Endothelial cell of umbilical vein (primary cell): ENCODE data around the gene PSMD5. TPM values are rescaled to one million over a fixed set of nuclear protein-coding genes. Genes with fewer than 3 reads are reported as not detected.

Experiments used
- BruUV-seq: library from RNA; stranded (reverse); fragments of 400-500 nt; replicated peaks from 2 replicates; lab custom pipeline; 2021; lab: Mats Ljungman, UMichigan
- CTCF ChIA-PET: fragments of 300-600, 350-600 bp; sonication (Branson Sonifier 250); formaldehyde crosslinking; loops from one replicate; lab custom pipeline; 2021; ENCODE audit warnings: antibody characterized with exemption, inconsistent platforms; lab: Charles Lee
- POLR2A ChIA-PET: fragments of 300-600, 350-600 bp; sonication (Branson Sonifier 250); formaldehyde crosslinking; loops from one replicate; lab custom pipeline; 2021; ENCODE audit warnings: antibody characterized with exemption, inconsistent platforms; lab: Charles Lee
- DNase-seq: peaks from one replicate; pipeline ENCODE4 v3.0.0-alpha.2; 2011; ENCODE audit warnings: low read depth, low spot score
- FAIRE-seq: peaks from 2 replicates; lab custom pipeline; 2011; peaks lifted over from hg19 to GRCh38; lab: Jason Lieb, UNC
- H2AFZ ChIP-seq: 2 replicates; pipeline ENCODE4 v1.6.0; 2012; ENCODE audit warnings: low read depth, low read length, control low read depth, inconsistent platforms
- H3K27ac ChIP-seq: 2 replicates; pipeline ENCODE4 v1.5.1; 2011; ENCODE audit warnings: low read depth, mild to moderate bottlenecking, control low read depth, low read length, moderate library complexity; ENCODE audit not compliant: insufficient read depth
- H3K27me3 ChIP-seq, 2 experiments: 2 replicates each; pipeline versions ENCODE4 v1.6.0 to v1.6.1; 2011; ENCODE audit warnings: low read length in 2 of 2, mixed read lengths in 1 of 2; ENCODE audit not compliant: control insufficient read depth in 2 of 2, insufficient read depth in 2 of 2
- H3K36me3 ChIP-seq, 2 experiments: 2 replicates in 1 of 2; 3 replicates in 1 of 2; pipeline ENCODE4 v1.5.1; 2011; ENCODE audit warnings: low read length in 2 of 2, mild to moderate bottlenecking in 1 of 2, moderate library complexity in 1 of 2; ENCODE audit not compliant: control insufficient read depth in 2 of 2, insufficient read depth in 2 of 2; ENCODE audit errors: extremely low read depth in 1 of 2
- H3K4me1 ChIP-seq: 3 replicates; pipeline ENCODE4 v1.5.1; 2011; ENCODE audit warnings: mild to moderate bottlenecking, low read length; ENCODE audit not compliant: control insufficient read depth, insufficient read depth; ENCODE audit errors: extremely low read depth
- H3K4me2 ChIP-seq: 2 replicates; pipeline ENCODE4 v1.6.1; 2011; ENCODE audit warnings: low read length, control low read depth, mixed read lengths; ENCODE audit not compliant: insufficient read depth
- H3K4me3 ChIP-seq, 3 experiments: fragments of 200-600 bp in 1 of 3; sonication (generic), shearing (Covaris generic) in 1 of 3; replicated peaks in 1 of 3; 2 replicates each; pipeline ENCODE4 v1.5.1; 2011 to 2016; ENCODE audit warnings: control low read depth in 3 of 3, low read length in 3 of 3, mild to moderate bottlenecking in 2 of 3, inconsistent platforms in 1 of 3, low read depth in 1 of 3, moderate library complexity in 1 of 3; ENCODE audit not compliant: insufficient read depth in 1 of 3
- H3K79me2 ChIP-seq: 2 replicates; pipeline ENCODE4 v1.6.0; 2012; ENCODE audit warnings: low read length, inconsistent platforms; ENCODE audit not compliant: control insufficient read depth, insufficient read depth
- H3K9ac ChIP-seq: replicated peaks from 2 replicates; pipeline ENCODE3; 2011; ENCODE audit warnings: low read length, control low read depth; ENCODE audit not compliant: insufficient read depth; ENCODE audit errors: extremely low read depth
- H3K9me1 ChIP-seq: replicated peaks from 3 replicates; pipeline ENCODE4 v1.6.0; 2011; ENCODE audit warnings: mild to moderate bottlenecking, low read length; ENCODE audit not compliant: control insufficient read depth, insufficient read depth; ENCODE audit errors: extremely low read depth
- H3K9me3 ChIP-seq: replicated peaks from 2 replicates; pipeline ENCODE4 v1.5.1; 2012; ENCODE audit warnings: low read length, inconsistent platforms; ENCODE audit not compliant: control insufficient read depth, insufficient read depth
- H4K20me1 ChIP-seq: replicated peaks from 2 replicates; pipeline ENCODE3; 2011; ENCODE audit warnings: mild to moderate bottlenecking, low read length; ENCODE audit not compliant: control insufficient read depth, insufficient read depth; ENCODE audit errors: extremely low read depth
- EZH2 ChIP-seq: IDR thresholded peaks from 2 replicates; pipeline ENCODE4 v1.6.1; 2012; ENCODE audit warnings: borderline replicate concordance, low read depth, mild to moderate bottlenecking, moderate library complexity, low read length, inconsistent platforms; ENCODE audit not compliant: severe bottlenecking
- FOS ChIP-seq: IDR thresholded peaks from 2 replicates; pipeline ENCODE4 v1.6.1; 2011; ENCODE audit warnings: mild to moderate bottlenecking, low read length, moderate library complexity, borderline replicate concordance; ENCODE audit not compliant: insufficient read depth
- GATA2 ChIP-seq: IDR thresholded peaks from 2 replicates; pipeline ENCODE4 v1.7.0; 2011; ENCODE audit warnings: low read depth, mild to moderate bottlenecking, moderate library complexity, mixed read lengths, low read length; ENCODE audit not compliant: insufficient read length, insufficient read depth
- JUN ChIP-seq: IDR thresholded peaks from 2 replicates; pipeline ENCODE4 v1.6.1; 2011; ENCODE audit warnings: borderline replicate concordance, low read depth; ENCODE audit not compliant: insufficient read length, insufficient read depth
- MYC ChIP-seq: IDR thresholded peaks from one replicate; pipeline ENCODE4 v1.6.1; 2011; ENCODE audit warnings: mild to moderate bottlenecking, low read depth, low read length
- POLR2A ChIP-seq: IDR thresholded peaks from 2 replicates; pipeline ENCODE4 v1.6.1; 2012; ENCODE audit warnings: low read depth, mild to moderate bottlenecking, control low read depth, low read length
- POLR2AphosphoS5 ChIP-seq: IDR thresholded peaks from 2 replicates; pipeline ENCODE4 v1.6.1; 2012; ENCODE audit warnings: low read depth, mild to moderate bottlenecking, control low read depth, low read length, moderate library complexity; ENCODE audit not compliant: insufficient read depth
- dilution Hi-C: fragments of 300-500 bp; cut with MboI; formaldehyde crosslinking; loops from one replicate; pipeline ENCODE4 v1.15.0; 2019; ENCODE audit warnings: low sequenced_read_pairs; ENCODE audit not compliant: extremely low pct_ligation_motif_present
- intact Hi-C: fragments of 100-400 bp; cut with micrococcal nuclease; formaldehyde crosslinking; loops from one replicate; pipeline ENCODE4 v1.10.0; 2022
- polyA plus RNA-seq, 4 experiments: library from polyadenylated mRNA; depleted of rRNA in 3 of 4; stranded (reverse) in 3 of 4; unstranded in 1 of 4; fragments of >200 nt; gene quantifications; 2 replicates each; pipeline versions ENCODE4 v1.2.1 to v1.2.3, GENCODE V29; 2011 to 2012; ENCODE audit warnings: missing spikeins in 1 of 4
- total RNA-seq: library from RNA; stranded (reverse); gene quantifications from 2 replicates; pipeline ENCODE4 v1.2.3, GENCODE V29; 2021
- TF ChIP-seq, protein P1 (sequence below): IDR thresholded peaks from 2 replicates; pipeline ENCODE4 v1.6.1; 2011; ENCODE audit not compliant: insufficient read depth, insufficient read length
- TF ChIP-seq, protein P2 (sequence below), 2 donors: IDR thresholded peaks; 1 replicate in 1 of 2; 2 replicates in 1 of 2; pipeline ENCODE4 v1.5.1; 2011; ENCODE audit warnings: low read length in 2 of 2, mild to moderate bottlenecking in 2 of 2, moderate library complexity in 2 of 2, control low read depth in 1 of 2, inconsistent platforms in 1 of 2, low read depth in 1 of 2; ENCODE audit not compliant: insufficient read depth in 1 of 2; ENCODE audit errors: extremely low read depth in 1 of 2

PSMD5 gene
- total and polyA plus RNA-seq, 2 donors (not counting 3 experiments of a cell fraction or from before 2014, with no cell fraction given), result 20.4 to 70.2 TPM

DNA sequence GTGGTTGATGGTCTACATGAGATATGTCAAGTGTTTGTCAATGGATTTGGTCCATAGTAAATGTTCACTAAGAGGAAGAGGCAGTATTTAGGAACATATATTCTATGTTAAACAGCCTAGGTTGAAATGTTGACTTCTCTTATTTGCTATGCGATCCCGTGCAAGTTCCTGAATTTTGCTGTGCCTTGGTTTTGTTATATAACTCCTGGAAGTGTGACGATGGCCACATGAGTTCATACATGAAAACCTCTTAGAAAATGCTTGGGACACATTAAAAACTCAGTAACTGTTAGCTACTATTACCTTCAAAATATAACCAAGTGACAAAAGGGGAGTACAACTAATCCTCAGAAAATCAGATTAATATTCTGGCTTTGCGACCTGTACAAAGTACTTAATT is 27.6 kb downstream of the PSMD5 start:
- intact Hi-C loops, result no loop called here
- FAIRE-seq, result no peak
- Histone ChIP-seq H3K27ac (no peak overlapping the region), H3K79me2 (no peaks in the 10 kb centered on the region), H3K4me3 (no peak overlapping the region), H3K4me2 (no peak overlapping the region), H3K27me3 (no peaks in the 10 kb centered on the region), H3K36me3 (peaks cover 5 to 17% of the 10 kb centered on the region in 2 experiments), H3K9ac (no peak overlapping the region), H3K9me3 (no peaks in the 10 kb centered on the region), H2AFZ (no peak overlapping the region), H3K4me1 (no peaks in the 10 kb centered on the region), H3K9me1 (no peaks in the 10 kb centered on the region), H4K20me1 (no peaks in the 10 kb centered on the region)
- POLR2A ChIA-PET, result no interaction called here
- dilution Hi-C loops, result no loop called here
- TF ChIP-seq FOS (no peak), MYC (no peak), JUN (no peak), POLR2A (no peak)
- TF ChIP-seq, protein P1, sequence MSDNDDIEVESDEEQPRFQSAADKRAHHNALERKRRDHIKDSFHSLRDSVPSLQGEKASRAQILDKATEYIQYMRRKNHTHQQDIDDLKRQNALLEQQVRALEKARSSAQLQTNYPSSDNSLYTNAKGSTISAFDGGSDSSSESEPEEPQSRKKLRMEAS, result no peak
- CTCF ChIA-PET, result no interaction called here
- no TSS peak for BruUV-seq
- no peak for DNase-seq

DNA sequence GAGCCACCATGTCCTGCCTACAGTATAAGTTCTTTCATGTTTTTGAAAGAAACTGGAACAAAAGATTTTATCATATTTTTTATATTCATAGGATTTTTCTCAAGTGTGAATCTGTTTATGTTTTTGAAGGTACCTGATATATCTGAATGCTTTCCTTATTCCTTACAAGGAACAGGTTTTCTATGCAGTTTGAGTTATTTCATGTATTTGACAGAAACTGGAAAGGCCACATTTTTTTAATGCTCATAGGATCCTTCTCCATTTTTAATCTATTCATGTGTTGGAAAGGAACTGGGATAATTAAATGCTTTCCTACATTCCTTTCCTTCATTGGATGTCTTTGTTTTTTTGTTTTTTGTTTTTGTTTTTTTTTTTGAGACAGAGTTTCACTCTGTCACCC is 33.8 kb downstream of the PSMD5 start:
- Histone ChIP-seq H4K20me1 (no peaks in the 10 kb centered on the region), H3K36me3 (no peaks in the 10 kb centered on the region), H2AFZ (no peak overlapping the region), H3K4me2 (no peak overlapping the region), H3K9ac (no peak overlapping the region), H3K4me3 (no peak overlapping the region), H3K27ac (no peak overlapping the region), H3K9me1 (no peaks in the 10 kb centered on the region), H3K9me3 (no peaks in the 10 kb centered on the region), H3K79me2 (no peaks in the 10 kb centered on the region), H3K4me1 (no peaks in the 10 kb centered on the region), H3K27me3 (no peaks in the 10 kb centered on the region)
- no peak for FAIRE-seq
- ChIA-PET CTCF (no interaction called here), POLR2A (no interaction called here)
- BruUV-seq, result no TSS peak
- intact Hi-C loops (no loop called here), dilution Hi-C loops (no loop called here)
- TF ChIP-seq JUN, result no peak
- TF ChIP-seq FOS, result no peak
- no peak for TF ChIP-seq GATA2
- no peak for TF ChIP-seq MYC
- no peak for TF ChIP-seq EZH2
- TF ChIP-seq, protein P2, sequence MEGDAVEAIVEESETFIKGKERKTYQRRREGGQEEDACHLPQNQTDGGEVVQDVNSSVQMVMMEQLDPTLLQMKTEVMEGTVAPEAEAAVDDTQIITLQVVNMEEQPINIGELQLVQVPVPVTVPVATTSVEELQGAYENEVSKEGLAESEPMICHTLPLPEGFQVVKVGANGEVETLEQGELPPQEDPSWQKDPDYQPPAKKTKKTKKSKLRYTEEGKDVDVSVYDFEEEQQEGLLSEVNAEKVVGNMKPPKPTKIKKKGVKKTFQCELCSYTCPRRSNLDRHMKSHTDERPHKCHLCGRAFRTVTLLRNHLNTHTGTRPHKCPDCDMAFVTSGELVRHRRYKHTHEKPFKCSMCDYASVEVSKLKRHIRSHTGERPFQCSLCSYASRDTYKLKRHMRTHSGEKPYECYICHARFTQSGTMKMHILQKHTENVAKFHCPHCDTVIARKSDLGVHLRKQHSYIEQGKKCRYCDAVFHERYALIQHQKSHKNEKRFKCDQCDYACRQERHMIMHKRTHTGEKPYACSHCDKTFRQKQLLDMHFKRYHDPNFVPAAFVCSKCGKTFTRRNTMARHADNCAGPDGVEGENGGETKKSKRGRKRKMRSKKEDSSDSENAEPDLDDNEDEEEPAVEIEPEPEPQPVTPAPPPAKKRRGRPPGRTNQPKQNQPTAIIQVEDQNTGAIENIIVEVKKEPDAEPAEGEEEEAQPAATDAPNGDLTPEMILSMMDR (IDR thresholded peaks at IDR 0.05; ENCODE audit: extremely low read depth in 1 of 2, insufficient read depth in 1 of 2, low read depth in 1 of 2, low read length in 2 of 2), result no peak
- no peak for TF ChIP-seq POLR2A
- TF ChIP-seq, protein P1, result no peak
- TF ChIP-seq POLR2AphosphoS5, result no peak
- no peak for DNase-seq
